Progenitor cell of endocrine pancreas (in vitro differentiated cells): ENCODE measurements around the gene EHBP1. TPM values are rescaled to one million over a fixed set of nuclear protein-coding genes. Genes with fewer than 3 reads are reported as not detected.
"Not testable (repeated sequence)": the region's sequence is repeated elsewhere in the genome, so short reads cannot be mapped to it uniquely, and the experiment has no call there.

Source experiments
- DNase-seq: peaks from one replicate; pipeline ENCODE4 v3.0.0; 2021; ENCODE audit warnings: low spot score; ENCODE audit not compliant: unreplicated experiment
- H3K27ac Mint-ChIP-seq: 2 replicates; pipeline ENCODE4 v1.8.0; 2021; ENCODE audit warnings: mild to moderate bottlenecking, moderate library complexity, mixed read lengths
- H3K27me3 Mint-ChIP-seq: 2 replicates; pipeline ENCODE4 v1.8.0; 2021; ENCODE audit warnings: mixed read lengths
- H3K36me3 Mint-ChIP-seq: 2 replicates; pipeline ENCODE4 v1.8.0; 2022; ENCODE audit warnings: mixed read lengths; ENCODE audit not compliant: insufficient read depth
- H3K4me1 Mint-ChIP-seq: 2 replicates; pipeline ENCODE4 v1.8.0; 2021; ENCODE audit warnings: low read depth, mixed read lengths
- H3K4me3 Mint-ChIP-seq: 2 replicates; pipeline ENCODE4 v1.8.0; 2021; ENCODE audit warnings: low read depth, mild to moderate bottlenecking, moderate library complexity, mixed read lengths
- H3K9me3 Mint-ChIP-seq: 2 replicates; pipeline ENCODE4 v1.8.0; 2021; ENCODE audit warnings: low read depth, mixed read lengths
- CTCF ChIP-seq: fragments of 200-600 bp; sonication (generic); IDR thresholded peaks from one replicate; pipeline ENCODE4 v1.5.0; 2021; ENCODE audit warnings: antibody characterized with exemption, mild to moderate bottlenecking; ENCODE audit not compliant: unreplicated experiment
- total RNA-seq: library from RNA; stranded (reverse); gene quantifications from 2 replicates; pipeline ENCODE4 v1.2.1, GENCODE V29; 2021

EHBP1 gene
- total RNA-seq, 1 donor from 2014 or later, result 45.6 TPM

GRCh38 chr2:63015389-63015788, 309.9 kb downstream of the EHBP1 start:
- H3K9me3 Mint-ChIP-seq, result no peaks in the 10 kb centered on the region
- H3K27me3 Mint-ChIP-seq, result no peaks in the 10 kb centered on the region
- no peak overlapping the region for H3K4me3 Mint-ChIP-seq
- no peak for TF ChIP-seq CTCF
- no peak overlapping the region for H3K27ac Mint-ChIP-seq
- DNase-seq, result no peak
- peaks cover 1% of the 10 kb centered on the region for H3K4me1 Mint-ChIP-seq
- peaks cover 2% of the 10 kb centered on the region for H3K36me3 Mint-ChIP-seq

GRCh38 chr2:63018439-63018838, 312.9 kb downstream of the EHBP1 start:
- Mint-ChIP-seq H3K27ac (no peak overlapping the region), H3K27me3 (no peaks in the 10 kb centered on the region), H3K9me3 (no peaks in the 10 kb centered on the region), H3K4me1 (no peaks in the 10 kb centered on the region), H3K4me3 (no peak overlapping the region), H3K36me3 (peaks cover 3% of the 10 kb centered on the region)
- no peak for DNase-seq
- TF ChIP-seq CTCF, result no peak

- DNase-seq, H3K4me1 Mint-ChIP-seq, H3K27me3 Mint-ChIP-seq, H3K36me3 Mint-ChIP-seq, H3K4me3 Mint-ChIP-seq, H3K27ac Mint-ChIP-seq, H3K9me3 Mint-ChIP-seq: not testable (repeated sequence)
Measured at GRCh38 chr2:63019686-63020085, 314.2 kb downstream of the EHBP1 start.

GRCh38 chr2:63023444-63023843, 317.9 kb downstream of the EHBP1 start:
- H3K27ac Mint-ChIP-seq, result no peak overlapping the region
- H3K4me3 Mint-ChIP-seq, result no peak overlapping the region
- no peaks in the 10 kb centered on the region for H3K4me1 Mint-ChIP-seq
- H3K36me3 Mint-ChIP-seq, result peaks cover 4% of the 10 kb centered on the region
- no peak for TF ChIP-seq CTCF
- DNase-seq, result no peak
- no peaks in the 10 kb centered on the region for H3K27me3 Mint-ChIP-seq
- no peaks in the 10 kb centered on the region for H3K9me3 Mint-ChIP-seq

- DNase-seq, result no peak
- Mint-ChIP-seq H3K9me3 (no peaks in the 10 kb centered on the region), H3K4me3 (no peak overlapping the region), H3K4me1 (no peaks in the 10 kb centered on the region), H3K27ac (no peak overlapping the region), H3K36me3 (peaks cover 2% of the 10 kb centered on the region), H3K27me3 (no peaks in the 10 kb centered on the region)
- no peak for TF ChIP-seq CTCF
Measured at GRCh38 chr2:63027220-63027619, 321.7 kb downstream of the EHBP1 start.

GRCh38 chr2:63029058-63029457, 323.5 kb downstream of the EHBP1 start:
- TF ChIP-seq CTCF, result no peak
- Mint-ChIP-seq H3K36me3 (no peaks in the 10 kb centered on the region), H3K4me1 (no peaks in the 10 kb centered on the region), H3K9me3 (no peaks in the 10 kb centered on the region), H3K27me3 (no peaks in the 10 kb centered on the region), H3K4me3 (no peak overlapping the region), H3K27ac (no peak overlapping the region)
- DNase-seq, result no peak
